WTC11 (cell line): Measurements from ENCODE around the gene BCL2L1. TPM values are rescaled to one million over a fixed set of nuclear protein-coding genes. Genes with fewer than 3 reads are reported as not detected.

ENCODE experiments used
- ATAC-seq: fragments of 200-7000 bp; cut with Tn5 transposase; 2 replicates; pipeline ENCODE4 v1.10.0; 2021; ENCODE audit warnings: mild to moderate bottlenecking, moderate library complexity
- CTCF ChIA-PET: fragments of 300-600 bp; sonication (Branson Sonifier 250); formaldehyde crosslinking; loops from one replicate; lab custom pipeline; 2021; ENCODE audit warnings: antibody characterized with exemption; lab: Charles Lee
- POLR2A ChIA-PET: fragments of 350-600 bp; sonication (Branson Sonifier 250); formaldehyde crosslinking; loops from one replicate; lab custom pipeline; 2021; ENCODE audit warnings: antibody characterized with exemption; lab: Charles Lee
- DNase-seq: peaks from one replicate; pipeline ENCODE4 v3.0.0; 2021; ENCODE audit warnings: low spot score
- H3K27ac Mint-ChIP-seq: 2 replicates; pipeline ENCODE4 v1.8.0; 2021; ENCODE audit warnings: mixed read lengths
- H3K27me3 Mint-ChIP-seq: 2 replicates; pipeline ENCODE4 v1.8.0; 2021; ENCODE audit warnings: low read depth, mild to moderate bottlenecking, moderate library complexity, mixed read lengths
- H3K36me3 Mint-ChIP-seq: 2 replicates; pipeline ENCODE4 v1.8.0; 2021; ENCODE audit warnings: mixed read lengths
- H3K4me1 Mint-ChIP-seq: 2 replicates; pipeline ENCODE4 v1.8.0; 2022; ENCODE audit warnings: mixed read lengths
- H3K4me3 Mint-ChIP-seq: 2 replicates; pipeline ENCODE4 v1.8.0; 2021; ENCODE audit warnings: mild to moderate bottlenecking, moderate library complexity, mixed read lengths
- H3K9me3 Mint-ChIP-seq: 2 replicates; pipeline ENCODE4 v1.8.0; 2021; ENCODE audit warnings: mixed read lengths
- ATF1 ChIP-seq: sonication (generic); formaldehyde crosslinking; IDR thresholded peaks from 2 replicates; pipeline ENCODE4 v1.8.1; 2023; ENCODE audit warnings: mild to moderate bottlenecking, moderate library complexity, missing genetic modification reagents
- MYBL2 ChIP-seq: sonication (generic); formaldehyde crosslinking; IDR thresholded peaks from 2 replicates; pipeline ENCODE4 v1.8.1; 2023; ENCODE audit warnings: mild to moderate bottlenecking, moderate library complexity, missing genetic modification reagents
- ZNF121 ChIP-seq: sonication (generic); formaldehyde crosslinking; IDR thresholded peaks from 2 replicates; pipeline ENCODE4 v1.8.0; 2023; ENCODE audit warnings: missing genetic modification reagents
- ZNF138 ChIP-seq: sonication (generic); formaldehyde crosslinking; conservative IDR thresholded peaks from 2 replicates; pipeline ENCODE4 v1.8.1; 2022; ENCODE audit warnings: mild to moderate bottlenecking, moderate library complexity, missing genetic modification reagents
- total RNA-seq: library from RNA; stranded (reverse); gene quantifications from 3 replicates; pipeline ENCODE4 v1.2.3, GENCODE V29; 2021
- TF ChIP-seq, protein P1 (sequence below): fragments of 250-450 bp; sonication (Bioruptor Pico); IDR thresholded peaks from 2 replicates; pipeline ENCODE4 v1.9.0; 2021; ENCODE audit warnings: moderate library complexity, mild to moderate bottlenecking, inconsistent platforms, borderline replicate concordance
- TF ChIP-seq, protein P2 (sequence below): sonication (generic); formaldehyde crosslinking; IDR thresholded peaks from 2 replicates; pipeline ENCODE4 v1.8.1; 2022; ENCODE audit warnings: mild to moderate bottlenecking, missing genetic modification reagents, moderate library complexity, borderline replicate concordance
- TF ChIP-seq, protein P3 (sequence below): sonication (generic); formaldehyde crosslinking; IDR thresholded peaks from 2 replicates; pipeline ENCODE4 v1.8.0; 2023; ENCODE audit warnings: mild to moderate bottlenecking, missing genetic modification reagents
- TF ChIP-seq, protein P4 (sequence below): sonication (generic); formaldehyde crosslinking; IDR thresholded peaks from 2 replicates; pipeline ENCODE4 v1.8.1; 2023; ENCODE audit warnings: mild to moderate bottlenecking, missing genetic modification reagents
- TF ChIP-seq, protein P5 (sequence below): sonication (generic); formaldehyde crosslinking; IDR thresholded peaks from 2 replicates; pipeline ENCODE4 v1.8.1; 2023; ENCODE audit warnings: mild to moderate bottlenecking, missing genetic modification reagents, borderline replicate concordance

The BCL2L1 gene
- total RNA-seq, 1 experiment from 2014 or later: 62.0 TPM

DNA sequence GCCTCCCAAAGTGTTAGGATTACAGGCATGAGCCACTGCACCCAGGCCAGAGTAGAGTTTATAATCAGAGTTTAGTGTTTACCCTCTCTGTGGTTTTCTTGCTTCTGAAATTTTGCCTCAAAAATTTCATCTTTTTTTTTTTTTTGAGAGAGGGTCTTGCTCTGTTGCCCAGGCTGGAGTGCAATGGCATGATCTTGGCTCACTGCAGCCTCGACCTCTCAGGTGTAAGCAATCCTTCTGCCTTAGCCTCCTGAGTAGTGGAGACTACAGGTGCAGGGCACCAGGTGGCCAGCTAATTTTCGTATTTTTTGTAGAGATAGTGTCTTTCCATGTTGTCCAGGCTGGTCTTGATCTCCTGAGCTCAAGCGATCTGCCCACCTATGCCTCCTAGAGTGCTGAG is 45.1 kb upstream of the BCL2L1 start:
- no peak overlapping the region for H3K27ac Mint-ChIP-seq
- no peaks in the 10 kb centered on the region for H3K9me3 Mint-ChIP-seq
- DNase-seq: no peak
- POLR2A ChIA-PET: no interaction called here
- peaks cover 68% of the 10 kb centered on the region for H3K36me3 Mint-ChIP-seq
- TF ChIP-seq, protein P1, sequence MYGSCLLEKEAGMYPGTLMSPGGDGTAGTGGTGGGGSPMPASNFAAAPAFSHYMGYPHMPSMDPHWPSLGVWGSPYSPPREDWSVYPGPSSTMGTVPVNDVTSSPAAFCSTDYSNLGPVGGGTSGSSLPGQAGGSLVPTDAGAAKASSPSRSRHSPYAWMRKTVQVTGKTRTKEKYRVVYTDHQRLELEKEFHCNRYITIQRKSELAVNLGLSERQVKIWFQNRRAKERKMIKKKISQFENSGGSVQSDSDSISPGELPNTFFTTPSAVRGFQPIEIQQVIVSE (CRISPR knock-in tag): no peak
- 0 out of 2 replicates have a peak, but pooled peaks have one; percentile 50 for TF ChIP-seq ZNF121 (CRISPR knock-in tag)
- TF ChIP-seq, all 79 proteins: peak for 1
- CTCF ChIA-PET: interaction anchor here (1.1 kb wide), 1 partner anchor 43 kb away, joined by 3 read pairs; no protein-coding TSS in a partner anchor
- no peak overlapping the region for H3K4me3 Mint-ChIP-seq
- ATAC-seq: no peak
- H3K4me1 Mint-ChIP-seq: peaks cover 2% of the 10 kb centered on the region
- no peaks in the 10 kb centered on the region for H3K27me3 Mint-ChIP-seq

DNA sequence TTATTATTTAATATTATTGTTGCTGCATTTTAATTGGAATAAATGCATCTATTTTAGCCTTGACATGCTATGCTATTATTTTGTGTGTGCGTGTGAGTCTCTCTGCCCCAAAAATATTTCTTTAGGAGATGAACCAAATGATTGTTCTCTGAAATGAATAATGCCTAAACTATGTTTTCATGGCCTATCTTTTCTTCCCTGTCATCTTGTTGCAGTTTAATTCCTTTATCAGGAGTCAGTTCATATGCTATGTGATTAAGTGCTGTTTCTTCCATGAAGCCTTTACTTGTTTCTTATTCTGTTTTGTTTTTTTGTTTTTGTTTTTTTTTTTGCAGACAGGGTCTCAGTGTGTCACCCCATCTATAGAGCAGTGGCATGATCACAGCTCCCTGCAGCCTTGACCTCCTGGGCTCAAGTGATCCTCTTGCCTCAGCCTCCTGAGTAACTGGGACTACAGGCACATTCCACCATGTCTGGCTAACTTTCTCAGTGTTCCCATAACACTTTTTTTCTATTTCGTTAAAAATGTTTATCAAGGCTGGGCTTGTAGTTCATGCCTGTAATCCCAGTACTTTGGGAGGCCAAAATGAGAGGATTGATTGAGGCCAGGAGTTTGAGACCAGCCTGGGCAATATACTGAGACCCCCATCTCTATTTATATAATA is 42.1 kb upstream of the BCL2L1 start:
- ChIA-PET POLR2A (no interaction called here), CTCF (interaction anchor here (0.6 kb wide), 1 partner anchor 352 kb away, joined by 5 read pairs; no protein-coding TSS in a partner anchor)
- H3K27me3 Mint-ChIP-seq: no peaks in the 10 kb centered on the region
- TF ChIP-seq ZNF138 (CRISPR knock-in tag) (no peak), MYBL2 (CRISPR knock-in tag) (no peak), ATF1 (CRISPR knock-in tag) (no peak)
- TF ChIP-seq, protein P2, sequence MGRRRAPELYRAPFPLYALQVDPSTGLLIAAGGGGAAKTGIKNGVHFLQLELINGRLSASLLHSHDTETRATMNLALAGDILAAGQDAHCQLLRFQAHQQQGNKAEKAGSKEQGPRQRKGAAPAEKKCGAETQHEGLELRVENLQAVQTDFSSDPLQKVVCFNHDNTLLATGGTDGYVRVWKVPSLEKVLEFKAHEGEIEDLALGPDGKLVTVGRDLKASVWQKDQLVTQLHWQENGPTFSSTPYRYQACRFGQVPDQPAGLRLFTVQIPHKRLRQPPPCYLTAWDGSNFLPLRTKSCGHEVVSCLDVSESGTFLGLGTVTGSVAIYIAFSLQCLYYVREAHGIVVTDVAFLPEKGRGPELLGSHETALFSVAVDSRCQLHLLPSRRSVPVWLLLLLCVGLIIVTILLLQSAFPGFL: no peak
- TF ChIP-seq, protein P3, sequence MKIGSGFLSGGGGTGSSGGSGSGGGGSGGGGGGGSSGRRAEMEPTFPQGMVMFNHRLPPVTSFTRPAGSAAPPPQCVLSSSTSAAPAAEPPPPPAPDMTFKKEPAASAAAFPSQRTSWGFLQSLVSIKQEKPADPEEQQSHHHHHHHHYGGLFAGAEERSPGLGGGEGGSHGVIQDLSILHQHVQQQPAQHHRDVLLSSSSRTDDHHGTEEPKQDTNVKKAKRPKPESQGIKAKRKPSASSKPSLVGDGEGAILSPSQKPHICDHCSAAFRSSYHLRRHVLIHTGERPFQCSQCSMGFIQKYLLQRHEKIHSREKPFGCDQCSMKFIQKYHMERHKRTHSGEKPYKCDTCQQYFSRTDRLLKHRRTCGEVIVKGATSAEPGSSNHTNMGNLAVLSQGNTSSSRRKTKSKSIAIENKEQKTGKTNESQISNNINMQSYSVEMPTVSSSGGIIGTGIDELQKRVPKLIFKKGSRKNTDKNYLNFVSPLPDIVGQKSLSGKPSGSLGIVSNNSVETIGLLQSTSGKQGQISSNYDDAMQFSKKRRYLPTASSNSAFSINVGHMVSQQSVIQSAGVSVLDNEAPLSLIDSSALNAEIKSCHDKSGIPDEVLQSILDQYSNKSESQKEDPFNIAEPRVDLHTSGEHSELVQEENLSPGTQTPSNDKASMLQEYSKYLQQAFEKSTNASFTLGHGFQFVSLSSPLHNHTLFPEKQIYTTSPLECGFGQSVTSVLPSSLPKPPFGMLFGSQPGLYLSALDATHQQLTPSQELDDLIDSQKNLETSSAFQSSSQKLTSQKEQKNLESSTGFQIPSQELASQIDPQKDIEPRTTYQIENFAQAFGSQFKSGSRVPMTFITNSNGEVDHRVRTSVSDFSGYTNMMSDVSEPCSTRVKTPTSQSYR (CRISPR knock-in tag): no peak
- ATAC-seq (no peak), DNase-seq (no peak)
- H3K4me1 Mint-ChIP-seq: peaks cover 6% of the 10 kb centered on the region
- H3K36me3 Mint-ChIP-seq: peaks cover 70% of the 10 kb centered on the region
- no peak overlapping the region for H3K27ac Mint-ChIP-seq
- H3K4me3 Mint-ChIP-seq: no peak overlapping the region
- H3K9me3 Mint-ChIP-seq: no peaks in the 10 kb centered on the region

DNA sequence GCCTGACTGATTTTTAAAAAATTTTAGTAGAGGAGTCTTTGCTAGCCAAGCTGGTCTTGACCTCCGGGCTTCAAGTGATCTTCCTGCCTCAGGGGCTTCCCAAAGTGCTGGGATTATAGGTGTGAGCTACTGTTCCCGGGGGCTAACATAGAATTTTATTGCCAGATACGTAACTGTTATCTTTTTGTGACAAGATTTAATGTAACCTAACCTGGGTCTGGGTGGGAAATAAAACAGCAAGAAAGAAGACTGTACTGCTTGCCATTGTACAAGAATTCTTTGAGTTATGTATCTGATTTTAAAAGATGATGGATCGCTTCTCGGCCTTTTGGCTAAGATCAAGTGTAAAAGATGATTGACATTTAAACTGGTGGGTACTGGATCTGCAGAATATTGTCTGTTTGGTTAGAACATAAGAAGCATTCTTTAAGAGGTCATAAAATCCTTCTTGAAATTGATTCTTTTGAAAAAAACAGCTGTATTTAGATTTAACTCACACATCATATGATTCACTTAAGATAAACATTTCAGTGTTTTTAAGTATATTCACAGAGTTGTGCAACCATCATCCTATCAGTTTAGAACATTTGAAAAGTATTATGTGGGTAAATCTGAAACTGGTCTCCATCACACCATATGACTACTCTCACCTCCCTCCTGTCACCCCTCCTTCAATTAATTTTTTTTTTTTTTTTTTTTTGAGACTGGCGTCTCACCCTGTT is 38.0 kb upstream of the BCL2L1 start:
- H3K36me3 Mint-ChIP-seq: peaks cover 63% of the 10 kb centered on the region
- POLR2A ChIA-PET: no interaction called here
- CTCF ChIA-PET: interaction anchor here (2.0 kb wide), 1 partner anchor 99 kb away, joined by 8 read pairs; no protein-coding TSS in a partner anchor
- ATAC-seq: no peak
- no peak overlapping the region for H3K27ac Mint-ChIP-seq
- peaks cover 6% of the 10 kb centered on the region for H3K4me1 Mint-ChIP-seq
- H3K9me3 Mint-ChIP-seq: no peaks in the 10 kb centered on the region
- no peaks in the 10 kb centered on the region for H3K27me3 Mint-ChIP-seq
- DNase-seq: no peak
- TF ChIP-seq, protein P3 (CRISPR knock-in tag): no peak
- TF ChIP-seq, protein P4, sequence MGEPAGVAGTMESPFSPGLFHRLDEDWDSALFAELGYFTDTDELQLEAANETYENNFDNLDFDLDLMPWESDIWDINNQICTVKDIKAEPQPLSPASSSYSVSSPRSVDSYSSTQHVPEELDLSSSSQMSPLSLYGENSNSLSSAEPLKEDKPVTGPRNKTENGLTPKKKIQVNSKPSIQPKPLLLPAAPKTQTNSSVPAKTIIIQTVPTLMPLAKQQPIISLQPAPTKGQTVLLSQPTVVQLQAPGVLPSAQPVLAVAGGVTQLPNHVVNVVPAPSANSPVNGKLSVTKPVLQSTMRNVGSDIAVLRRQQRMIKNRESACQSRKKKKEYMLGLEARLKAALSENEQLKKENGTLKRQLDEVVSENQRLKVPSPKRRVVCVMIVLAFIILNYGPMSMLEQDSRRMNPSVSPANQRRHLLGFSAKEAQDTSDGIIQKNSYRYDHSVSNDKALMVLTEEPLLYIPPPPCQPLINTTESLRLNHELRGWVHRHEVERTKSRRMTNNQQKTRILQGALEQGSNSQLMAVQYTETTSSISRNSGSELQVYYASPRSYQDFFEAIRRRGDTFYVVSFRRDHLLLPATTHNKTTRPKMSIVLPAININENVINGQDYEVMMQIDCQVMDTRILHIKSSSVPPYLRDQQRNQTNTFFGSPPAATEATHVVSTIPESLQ: no peak
- TF ChIP-seq, protein P5, sequence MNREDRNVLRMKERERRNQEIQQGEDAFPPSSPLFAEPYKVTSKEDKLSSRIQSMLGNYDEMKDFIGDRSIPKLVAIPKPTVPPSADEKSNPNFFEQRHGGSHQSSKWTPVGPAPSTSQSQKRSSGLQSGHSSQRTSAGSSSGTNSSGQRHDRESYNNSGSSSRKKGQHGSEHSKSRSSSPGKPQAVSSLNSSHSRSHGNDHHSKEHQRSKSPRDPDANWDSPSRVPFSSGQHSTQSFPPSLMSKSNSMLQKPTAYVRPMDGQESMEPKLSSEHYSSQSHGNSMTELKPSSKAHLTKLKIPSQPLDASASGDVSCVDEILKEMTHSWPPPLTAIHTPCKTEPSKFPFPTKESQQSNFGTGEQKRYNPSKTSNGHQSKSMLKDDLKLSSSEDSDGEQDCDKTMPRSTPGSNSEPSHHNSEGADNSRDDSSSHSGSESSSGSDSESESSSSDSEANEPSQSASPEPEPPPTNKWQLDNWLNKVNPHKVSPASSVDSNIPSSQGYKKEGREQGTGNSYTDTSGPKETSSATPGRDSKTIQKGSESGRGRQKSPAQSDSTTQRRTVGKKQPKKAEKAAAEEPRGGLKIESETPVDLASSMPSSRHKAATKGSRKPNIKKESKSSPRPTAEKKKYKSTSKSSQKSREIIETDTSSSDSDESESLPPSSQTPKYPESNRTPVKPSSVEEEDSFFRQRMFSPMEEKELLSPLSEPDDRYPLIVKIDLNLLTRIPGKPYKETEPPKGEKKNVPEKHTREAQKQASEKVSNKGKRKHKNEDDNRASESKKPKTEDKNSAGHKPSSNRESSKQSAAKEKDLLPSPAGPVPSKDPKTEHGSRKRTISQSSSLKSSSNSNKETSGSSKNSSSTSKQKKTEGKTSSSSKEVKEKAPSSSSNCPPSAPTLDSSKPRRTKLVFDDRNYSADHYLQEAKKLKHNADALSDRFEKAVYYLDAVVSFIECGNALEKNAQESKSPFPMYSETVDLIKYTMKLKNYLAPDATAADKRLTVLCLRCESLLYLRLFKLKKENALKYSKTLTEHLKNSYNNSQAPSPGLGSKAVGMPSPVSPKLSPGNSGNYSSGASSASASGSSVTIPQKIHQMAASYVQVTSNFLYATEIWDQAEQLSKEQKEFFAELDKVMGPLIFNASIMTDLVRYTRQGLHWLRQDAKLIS: no peak
- no peak overlapping the region for H3K4me3 Mint-ChIP-seq
